Body of pancreas (tissue), 4 donors: ENCODE results near the gene TTC7B. TPM values are rescaled to one million over a fixed set of nuclear protein-coding genes. Genes with fewer than 3 reads are reported as not detected.

Source experiments
- ATAC-seq: fragments of 150-250 bp; one replicate; pipeline ENCODE4 v1.9.1; 2016
- DNase-seq, 4 donors: peaks; one replicate each; pipeline ENCODE4 v3.0.0-alpha.2; 2019
- H3K27ac ChIP-seq, 4 donors: fragments of 200-600 bp; sonication (generic); 1 replicate in 3 of 4; 2 replicates in 1 of 4; pipeline versions ENCODE4 v1.5.1 to v1.6.1; 2016 to 2019; ENCODE audit warnings: mild to moderate bottlenecking in 1 of 4, mixed read lengths in 1 of 4, moderate library complexity in 1 of 4
- H3K27me3 ChIP-seq, 2 donors: fragments of 200-600 bp; sonication (generic); one replicate each; pipeline ENCODE4 v1.6.0; 2016; ENCODE audit warnings: mild to moderate bottlenecking in 1 of 2
- H3K36me3 ChIP-seq, 2 donors: fragments of 200-600 bp; sonication (generic); replicated peaks in 1 of 2; 2 replicates each; pipeline ENCODE4 v1.5.1; 2016; ENCODE audit warnings: low read depth in 2 of 2; ENCODE audit not compliant: insufficient read depth in 1 of 2
- H3K4me1 ChIP-seq: fragments of 200-600 bp; sonication (generic); one replicate; pipeline ENCODE4 v1.6.0; 2016
- H3K4me3 ChIP-seq, 2 donors: fragments of 200-600 bp; sonication (generic); 1 replicate in 1 of 2; 2 replicates in 1 of 2; pipeline ENCODE4 v1.5.1; 2016 to 2019
- H3K9me3 ChIP-seq, 3 donors: fragments of 200-600 bp; sonication (generic); 1 replicate in 2 of 3; 2 replicates in 1 of 3; pipeline ENCODE4 v1.5.1; 2016
- CTCF ChIP-seq, 7 experiments: fragments of 450-650 bp in 4 of 7; fragments of 200-600 bp in 3 of 7; sonication (generic) in 3 of 7; IDR thresholded peaks; one replicate each; pipeline ENCODE4 v1.5.1; 2016 to 2019; ENCODE audit warnings: antibody characterized with exemption in 7 of 7
- POLR2A ChIP-seq, 3 donors: fragments of 450-650 bp; IDR thresholded peaks; one replicate each; pipeline ENCODE4 v1.6.1; 2016; ENCODE audit warnings: antibody characterized with exemption in 3 of 3, mild to moderate bottlenecking in 2 of 3
- WGBS, 2 donors: methylation state at CpG; one replicate each; pipeline ENCODE4 v1.1.5; 2017; 5-methylcytosine and 5-hydroxymethylcytosine counted together
- intact Hi-C: fragments of 100-400 bp; cut with DNase I; formaldehyde crosslinking; loops from one replicate; pipeline ENCODE4 v1.15.1; 2023
- total RNA-seq, 2 donors: library from RNA; depleted of rRNA; stranded (reverse); fragments of >200 nt; gene quantifications; one replicate each; pipeline ENCODE4 v1.1.0, GENCODE V29; 2016

The TTC7B gene
- total RNA-seq, 2 donors from 2014 or later = 15.3 to 44.2 TPM

GRCh38 chr14:90560558-90560957 lies 255.7 kb downstream of the TTC7B start:
- no peaks in the 10 kb centered on the region for H3K4me1 ChIP-seq
- TF ChIP-seq POLR2A (IDR thresholded peaks at IDR 0.05) (no peak), CTCF (IDR thresholded peaks at IDR 0.05) (no peak)
- no peaks in the 10 kb centered on the region for H3K9me3 ChIP-seq
- H3K27me3 ChIP-seq = no peaks in the 10 kb centered on the region
- ATAC-seq (no peak), DNase-seq (no peak)
- no peak overlapping the region for H3K4me3 ChIP-seq
- WGBS, 2 donors = 84 to 92% methylated on average over 4 of the region's 4 CpGs
- H3K36me3 ChIP-seq = no peaks in the 10 kb centered on the region
- H3K27ac ChIP-seq = no peak overlapping the region
- intact Hi-C loops = no loop called here

GRCh38 chr14:90559811-90560492 lies 256.3 kb downstream of the TTC7B start:
- intact Hi-C loops = no loop called here
- no peak for ATAC-seq
- H3K36me3 ChIP-seq = no peaks in the 10 kb centered on the region
- no peaks in the 10 kb centered on the region for H3K4me1 ChIP-seq
- H3K27ac ChIP-seq = no peak overlapping the region
- TF ChIP-seq CTCF (IDR thresholded peaks at IDR 0.05) (no peak), POLR2A (IDR thresholded peaks at IDR 0.05) (no peak)
- no peak overlapping the region for H3K4me3 ChIP-seq
- no peaks in the 10 kb centered on the region for H3K9me3 ChIP-seq
- no peak for DNase-seq
- no peaks in the 10 kb centered on the region for H3K27me3 ChIP-seq
- 88 to 90% methylated on average over 16 of the region's 16 CpGs for WGBS, 2 donors

GRCh38 chr14:90558983-90559590 lies 257.1 kb downstream of the TTC7B start:
- DNase-seq (no peak), ATAC-seq (no peak)
- 92 to 95% methylated on average over 9 to 12 of the region's 12 CpGs for WGBS, 2 donors
- TF ChIP-seq CTCF (IDR thresholded peaks at IDR 0.05) = no peak
- no peak for TF ChIP-seq POLR2A (IDR thresholded peaks at IDR 0.05)
- no peak overlapping the region for H3K4me3 ChIP-seq
- intact Hi-C loops = no loop called here
- H3K9me3 ChIP-seq = no peaks in the 10 kb centered on the region
- H3K27ac ChIP-seq = no peak overlapping the region
- no peaks in the 10 kb centered on the region for H3K27me3 ChIP-seq
- no peaks in the 10 kb centered on the region for H3K36me3 ChIP-seq
- H3K4me1 ChIP-seq = no peaks in the 10 kb centered on the region

GRCh38 chr14:90558041-90558982 lies 257.9 kb downstream of the TTC7B start:
- Histone ChIP-seq H3K4me1 (no peaks in the 10 kb centered on the region), H3K27ac (no peak overlapping the region), H3K27me3 (no peaks in the 10 kb centered on the region), H3K36me3 (no peaks in the 10 kb centered on the region), H3K9me3 (no peaks in the 10 kb centered on the region), H3K4me3 (no peak overlapping the region)
- intact Hi-C loops = no loop called here
- 87 to 89% methylated on average over 15 to 30 of the region's 30 CpGs for WGBS, 2 donors
- ATAC-seq (no peak), DNase-seq (no peak)
- TF ChIP-seq CTCF (IDR thresholded peaks at IDR 0.05) (no peak), POLR2A (IDR thresholded peaks at IDR 0.05) (no peak)
